SK-N-SH (cell line): ENCODE measurements around the gene MANBA. TPM values are rescaled to one million over a fixed set of nuclear protein-coding genes. Genes with fewer than 3 reads are reported as not detected.

Source experiments
- CTCF ChIA-PET: fragments of 300-600, 350-600 bp; formaldehyde crosslinking; extraction: SDS; loops from one replicate; lab custom pipeline; 2021; lab: Yijun Ruan, JAX
- POLR2A ChIA-PET: fragments of 350-600 bp; sonication (Branson Sonifier 250); formaldehyde crosslinking; extraction: SDS; loops from one replicate; lab custom pipeline; 2020; ENCODE audit warnings: antibody characterized with exemption, inconsistent platforms; lab: Yijun Ruan, JAX
- DNase-seq: peaks from one replicate; pipeline ENCODE4 v3.0.0; 2012
- H2AFZ ChIP-seq: fragments of 200-600 bp; sonication (generic); 2 replicates; pipeline ENCODE4 v1.8.1; 2016; ENCODE audit warnings: antibody characterized with exemption, mild to moderate bottlenecking, low read depth
- H3F3A ChIP-seq: fragments of 200-600 bp; sonication (generic); replicated peaks from 2 replicates; pipeline ENCODE3; 2016; ENCODE audit warnings: antibody characterized with exemption, mild to moderate bottlenecking; ENCODE audit not compliant: insufficient read depth
- H3K27ac ChIP-seq, 2 experiments: fragments of 200-500 bp in 1 of 2; fragments of 200-600 bp in 1 of 2; sonication (Bioruptor generic) in 1 of 2; sonication (generic), shearing (Covaris generic) in 1 of 2; 2 replicates each; pipeline versions ENCODE4 v1.5.1 to v1.6.1; 2014 to 2016; ENCODE audit warnings: low read depth in 2 of 2, inconsistent platforms in 1 of 2, low read length in 1 of 2, mild to moderate bottlenecking in 1 of 2, mixed read lengths in 1 of 2
- H3K27me3 ChIP-seq: fragments of 200-600 bp; sonication (generic), shearing (Covaris generic); 2 replicates; pipeline ENCODE4 v1.6.1; 2016; ENCODE audit warnings: mixed run types; ENCODE audit not compliant: insufficient read depth
- H3K36me3 ChIP-seq, 2 experiments: fragments of 200-500 bp in 1 of 2; fragments of 200-600 bp in 1 of 2; sonication (Bioruptor generic) in 1 of 2; sonication (generic) in 1 of 2; replicated peaks in 1 of 2; 2 replicates each; pipeline versions ENCODE3 to v1.5.1; 2014 to 2016; ENCODE audit warnings: low read length in 1 of 2, mild to moderate bottlenecking in 1 of 2; ENCODE audit not compliant: insufficient read depth in 2 of 2, control insufficient read depth in 1 of 2
- H3K4me1 ChIP-seq, 2 experiments: fragments of 200-500 bp in 1 of 2; fragments of 200-600 bp in 1 of 2; sonication (Bioruptor generic) in 1 of 2; sonication (generic), shearing (Covaris generic) in 1 of 2; 2 replicates each; pipeline versions ENCODE4 v1.5.1 to v1.6.1; 2014 to 2016; ENCODE audit warnings: low read depth in 1 of 2, low read length in 1 of 2, mixed run types in 1 of 2; ENCODE audit not compliant: insufficient read depth in 2 of 2, control insufficient read depth in 1 of 2
- H3K4me2 ChIP-seq: fragments of 200-600 bp; sonication (generic), shearing (Covaris generic); 2 replicates; pipeline ENCODE4 v1.6.1; 2017; ENCODE audit warnings: mixed run types
- H3K4me3 ChIP-seq, 2 experiments: fragments of 200-500 bp in 1 of 2; fragments of 200-600 bp in 1 of 2; sonication (Bioruptor generic) in 1 of 2; sonication (generic), shearing (Covaris generic) in 1 of 2; 2 replicates each; pipeline versions ENCODE4 v1.5.1 to v1.8.1; 2014 to 2016; ENCODE audit warnings: low read depth in 2 of 2, inconsistent platforms in 1 of 2, low read length in 1 of 2, mild to moderate bottlenecking in 1 of 2, mixed read lengths in 1 of 2, moderate library complexity in 1 of 2
- H3K79me2 ChIP-seq: fragments of 200-600 bp; sonication (generic); 2 replicates; pipeline ENCODE4 v1.8.1; 2017; ENCODE audit warnings: mild to moderate bottlenecking; ENCODE audit not compliant: insufficient read depth
- H3K9ac ChIP-seq: fragments of 200-600 bp; sonication (generic); 2 replicates; pipeline ENCODE4 v1.6.1; 2017; ENCODE audit warnings: mixed run types
- H3K9me2 ChIP-seq: fragments of 200-600 bp; sonication (generic); 2 replicates; pipeline ENCODE4 v1.6.1; 2017; ENCODE audit warnings: mixed run types
- H3K9me3 ChIP-seq: fragments of 200-600 bp; sonication (generic); 2 replicates; pipeline ENCODE4 v1.6.1; 2017; ENCODE audit warnings: mixed run types, mild to moderate bottlenecking, moderate library complexity
- H4K20me1 ChIP-seq: fragments of 200-600 bp; sonication (generic); 2 replicates; pipeline ENCODE4 v1.6.1; 2017; ENCODE audit warnings: mild to moderate bottlenecking, mixed run types; ENCODE audit not compliant: insufficient read depth
- CHD2 ChIP-seq: fragments of 150-350 bp; IDR thresholded peaks from 2 replicates; pipeline ENCODE4 v1.6.1; 2018; ENCODE audit warnings: low read length; ENCODE audit not compliant: partially characterized antibody
- EZH2phosphoT487 ChIP-seq: fragments of 200-600 bp; sonication (generic); IDR thresholded peaks from 2 replicates; pipeline ENCODE4 v1.6.1; 2017; ENCODE audit warnings: low read depth, mixed run types, mild to moderate bottlenecking, antibody characterized with exemption, moderate library complexity, borderline replicate concordance
- FOSL2 ChIP-seq: IDR thresholded peaks from 2 replicates; pipeline ENCODE4 v1.4.0; 2012; ENCODE audit warnings: low read depth, mild to moderate bottlenecking, moderate library complexity, borderline replicate concordance
- FOXJ3 ChIP-seq: sonication (generic); formaldehyde crosslinking; IDR thresholded peaks from 2 replicates; pipeline ENCODE4 v1.5.1; 2020; ENCODE audit warnings: mild to moderate bottlenecking, missing genetic modification reagents
- GATA2 ChIP-seq: sonication (generic); formaldehyde crosslinking; IDR thresholded peaks from 2 replicates; pipeline ENCODE4 v1.5.0; 2020; ENCODE audit warnings: mild to moderate bottlenecking, missing genetic modification reagents
- IRF3 ChIP-seq: fragments of 150-350 bp; IDR thresholded peaks from 2 replicates; pipeline ENCODE4 v1.6.1; 2016; ENCODE audit warnings: mild to moderate bottlenecking, low read depth, low read length
- JUND ChIP-seq: IDR thresholded peaks from 2 replicates; pipeline ENCODE4 v1.4.0; 2012
- MAX ChIP-seq: IDR thresholded peaks from 2 replicates; pipeline ENCODE4 v1.4.0; 2012; ENCODE audit warnings: low read depth
- MXI1 ChIP-seq: IDR thresholded peaks from 2 replicates; pipeline ENCODE4 v1.6.1; 2012; ENCODE audit warnings: mild to moderate bottlenecking, low read depth, low read length, improper control_type of control experiment
- NFIC ChIP-seq: IDR thresholded peaks from 2 replicates; pipeline ENCODE4 v1.4.0; 2012; ENCODE audit warnings: borderline replicate concordance
- POLR2AphosphoS5 ChIP-seq: IDR thresholded peaks from 2 replicates; pipeline ENCODE4 v1.6.1; 2012; ENCODE audit warnings: low read depth, low read length
- RAD21 ChIP-seq: IDR thresholded peaks from 2 replicates; pipeline ENCODE4 v1.6.1; 2012; ENCODE audit warnings: mild to moderate bottlenecking, low read length
- RCOR1 ChIP-seq: fragments of 150-350 bp; IDR thresholded peaks from 2 replicates; pipeline ENCODE4 v1.6.1; 2017; ENCODE audit warnings: antibody characterized with exemption, low read length
- RFX5 ChIP-seq: IDR thresholded peaks from 2 replicates; pipeline ENCODE4 v1.6.1; 2012; ENCODE audit warnings: mild to moderate bottlenecking, improper control_type of control experiment, low read length
- SIN3A ChIP-seq: IDR thresholded peaks from 2 replicates; pipeline ENCODE4 v1.6.1; 2012; ENCODE audit warnings: low read depth, mild to moderate bottlenecking, low read length, moderate library complexity, borderline replicate concordance
- SMC3 ChIP-seq: IDR thresholded peaks from 2 replicates; pipeline ENCODE4 v1.6.1; 2012; ENCODE audit warnings: low read depth, low read length, improper control_type of control experiment
- TAF1 ChIP-seq: IDR thresholded peaks from 2 replicates; pipeline ENCODE4 v1.6.1; 2012; ENCODE audit warnings: low read depth, mild to moderate bottlenecking, low read length, moderate library complexity, borderline replicate concordance
- TCF12 ChIP-seq: IDR thresholded peaks from 2 replicates; pipeline ENCODE4 v1.4.0; 2012
- TEAD4 ChIP-seq: IDR thresholded peaks from 2 replicates; pipeline ENCODE4 v1.4.0; 2012; ENCODE audit warnings: mild to moderate bottlenecking, borderline replicate concordance; ENCODE audit not compliant: insufficient read depth
- YY1 ChIP-seq: IDR thresholded peaks from 2 replicates; pipeline ENCODE4 v1.4.0; 2012; ENCODE audit warnings: low read depth, mild to moderate bottlenecking
- WGBS: methylation state at CpG from one replicate; pipeline ENCODE4 v1.1.6; 2017; ENCODE audit warnings: low lambda C conversion rate; 5-methylcytosine and 5-hydroxymethylcytosine counted together
- polyA plus RNA-seq, 3 experiments: library from polyadenylated mRNA; depleted of rRNA; stranded (reverse); fragments of >200 nt; gene quantifications; 2 replicates each; pipeline ENCODE4 v1.2.3, GENCODE V29; 2012

Gene MANBA
- polyA plus RNA-seq, 1 of the 3 experiments (the other 2 are of a cell fraction) = 13.4 TPM

GRCh38 chr4:102733084-102733483, 27.7 kb downstream of the MANBA start:
- peaks cover 26% of the 10 kb centered on the region for H3K79me2 ChIP-seq
- no peak overlapping the region for H2AFZ ChIP-seq
- 97% methylated on average over 3 of the region's 3 CpGs for WGBS
- no peaks in the 10 kb centered on the region for H4K20me1 ChIP-seq
- H3K4me2 ChIP-seq = no peak overlapping the region
- H3F3A ChIP-seq = no peaks in the 10 kb centered on the region
- no peaks in the 10 kb centered on the region for H3K27me3 ChIP-seq
- no peak overlapping the region for H3K4me3 ChIP-seq
- no peak overlapping the region for H3K9ac ChIP-seq
- H3K4me1 ChIP-seq = no peaks in the 10 kb centered on the region
- no peak for TF ChIP-seq GATA2
- no peak for TF ChIP-seq CHD2
- no peak for TF ChIP-seq MAX
- no peak for TF ChIP-seq SIN3A
- no peak for TF ChIP-seq IRF3
- no peak for TF ChIP-seq EZH2phosphoT487
- TF ChIP-seq, all 33 proteins: peak for 0
- CTCF ChIA-PET = no interaction called here
- no peak for DNase-seq
- H3K9me2 ChIP-seq = no peaks in the 10 kb centered on the region
- no peaks in the 10 kb centered on the region for H3K9me3 ChIP-seq
- POLR2A ChIA-PET = no interaction called here
- no peaks in the 10 kb centered on the region for H3K36me3 ChIP-seq
- H3K27ac ChIP-seq = no peak overlapping the region

GRCh38 chr4:102732678-102733077, 28.1 kb downstream of the MANBA start:
- 99% methylated on average over 5 of the region's 5 CpGs for WGBS
- POLR2A ChIA-PET = no interaction called here

More at GRCh38 chr4:102732678-102733077, 28.1 kb downstream of the MANBA start:
- Histone ChIP-seq H4K20me1 (no peaks in the 10 kb centered on the region), H3K27me3 (no peaks in the 10 kb centered on the region), H3K4me2 (no peak overlapping the region), H3K79me2 (peaks cover 22% of the 10 kb centered on the region), H3K9me3 (no peaks in the 10 kb centered on the region), H3K27ac (no peak overlapping the region), H3K36me3 (no peaks in the 10 kb centered on the region), H3F3A (no peaks in the 10 kb centered on the region)
- CTCF ChIA-PET = no interaction called here
- DNase-seq = no peak
- TF ChIP-seq RCOR1 (no peak), SIN3A (no peak), TEAD4 (no peak), FOXJ3 (CRISPR knock-in tag) (no peak), NFIC (no peak), TAF1 (no peak), IRF3 (no peak), FOSL2 (no peak), TCF12 (no peak), SMC3 (no peak), CHD2 (no peak), POLR2AphosphoS5 (no peak), RFX5 (no peak), YY1 (no peak), JUND (no peak), GATA2 (no peak), RAD21 (no peak), MXI1 (no peak)
- TF ChIP-seq, all 33 proteins: peak for 0
- Histone ChIP-seq H3K9ac (no peak overlapping the region), H3K9me2 (no peaks in the 10 kb centered on the region), H3K4me1 (no peaks in the 10 kb centered on the region), H3K4me3 (no peak overlapping the region), H2AFZ (no peak overlapping the region)
